Measurements from ENCODE around the gene SHISA9. TPM values are rescaled to one million over a fixed set of nuclear protein-coding genes. Genes with fewer than 3 reads are reported as not detected.

The SHISA9 gene
- total RNA-seq, 3 donors from 2014 or later (not counting 1 experiment from before 2014, with no cell fraction given): 0.05 TPM; not detected in 2

- intact Hi-C loops (cut with micrococcal nuclease): no loop called here
- no peaks in the 10 kb centered on the region for H3K9me3 ChIP-seq (ENCODE audit: control insufficient read depth, insufficient read depth, low read length)
- no peak overlapping the region for H3K27ac ChIP-seq (ENCODE audit: low read length)
- peaks cover 2% of the 10 kb centered on the region for H3K27me3 ChIP-seq (ENCODE audit: control insufficient read depth, insufficient read depth, low read length)
- Mint-ChIP-seq H3K4me3 (no peak overlapping the region), H3K36me3 (no peaks in the 10 kb centered on the region), H3K4me1 (no peaks in the 10 kb centered on the region), H3K27ac (no peak overlapping the region), H3K27me3 (ENCODE audit: low read depth in 2 of 2) (no peaks in the 10 kb centered on the region), H3K9me3 (no peaks in the 10 kb centered on the region)
- H3K4me3 ChIP-seq (ENCODE audit: low read length): no peak overlapping the region
- TF ChIP-seq CTCF (IDR thresholded peaks at IDR 0.05): no peak
- H3K4me1 ChIP-seq (ENCODE audit: control insufficient read depth, insufficient read depth, low read length): no peaks in the 10 kb centered on the region
- 69% methylated on average over 1 of the region's 3 CpGs for WGBS (ENCODE audit: insufficient coverage)
- ATAC-seq (no peak), DNase-seq (no peak)
- H3K36me3 ChIP-seq (ENCODE audit: control insufficient read depth, insufficient read depth, low read length): no peaks in the 10 kb centered on the region
Observed at GRCh38 chr16:12927591-12927990, 26.2 kb downstream of the SHISA9 start.

- DNase-seq: no peak
Observed at GRCh38 chr16:12930881-12931280, 29.5 kb downstream of the SHISA9 start.

GRCh38 chr16:12936391-12936790 lies 35.0 kb downstream of the SHISA9 start:
- no peaks in the 10 kb centered on the region for H3K4me1 Mint-ChIP-seq
- H3K27me3 Mint-ChIP-seq (ENCODE audit: low read depth in 2 of 2): peaks cover 0 to 4% of the 10 kb centered on the region in 2 donors
- H3K36me3 Mint-ChIP-seq: no peaks in the 10 kb centered on the region
- no peak overlapping the region for H3K4me3 Mint-ChIP-seq
- WGBS (ENCODE audit: insufficient coverage): 46% methylated on average over 2 of the region's 2 CpGs
- DNase-seq: no peak
- no peak overlapping the region for H3K4me3 ChIP-seq (ENCODE audit: low read length)
- no peaks in the 10 kb centered on the region for H3K36me3 ChIP-seq (ENCODE audit: control insufficient read depth, insufficient read depth, low read length)
- ATAC-seq: no peak
- no peak overlapping the region for H3K27ac ChIP-seq (ENCODE audit: low read length)
- H3K9me3 Mint-ChIP-seq: peaks cover 0 to 3% of the 10 kb centered on the region in 2 donors
- H3K9me3 ChIP-seq (ENCODE audit: control insufficient read depth, insufficient read depth, low read length): no peaks in the 10 kb centered on the region
- no peaks in the 10 kb centered on the region for H3K27me3 ChIP-seq (ENCODE audit: control insufficient read depth, insufficient read depth, low read length)
- TF ChIP-seq CTCF (IDR thresholded peaks at IDR 0.05): no peak
- no peak overlapping the region for H3K27ac Mint-ChIP-seq
- intact Hi-C loops (cut with micrococcal nuclease): no loop called here
- no peaks in the 10 kb centered on the region for H3K4me1 ChIP-seq (ENCODE audit: control insufficient read depth, insufficient read depth, low read length)

More at GRCh38 chr16:12930881-12931280, 29.5 kb downstream of the SHISA9 start:
- Histone ChIP-seq H3K27ac (ENCODE audit: low read length) (no peak overlapping the region), H3K36me3 (ENCODE audit: control insufficient read depth, insufficient read depth, low read length) (no peaks in the 10 kb centered on the region), H3K4me3 (ENCODE audit: low read length) (no peak overlapping the region), H3K4me1 (ENCODE audit: control insufficient read depth, insufficient read depth, low read length) (no peaks in the 10 kb centered on the region), H3K27me3 (ENCODE audit: control insufficient read depth, insufficient read depth, low read length) (peaks cover 2% of the 10 kb centered on the region), H3K9me3 (ENCODE audit: control insufficient read depth, insufficient read depth, low read length) (no peaks in the 10 kb centered on the region)
- TF ChIP-seq CTCF (IDR thresholded peaks at IDR 0.05): no peak
- intact Hi-C loops (cut with micrococcal nuclease): no loop called here
- WGBS (ENCODE audit: insufficient coverage): 86% methylated on average over 3 of the region's 4 CpGs
- no peak overlapping the region for H3K27ac Mint-ChIP-seq
- H3K27me3 Mint-ChIP-seq (ENCODE audit: low read depth in 2 of 2): peaks cover 0 to 4% of the 10 kb centered on the region in 2 donors
- no peak overlapping the region for H3K4me3 Mint-ChIP-seq
- H3K36me3 Mint-ChIP-seq: no peaks in the 10 kb centered on the region
- no peaks in the 10 kb centered on the region for H3K4me1 Mint-ChIP-seq
- peaks cover 0 to 3% of the 10 kb centered on the region in 2 donors for H3K9me3 Mint-ChIP-seq
- no peak for ATAC-seq

- no peak for ATAC-seq
- H3K9me3 ChIP-seq (ENCODE audit: control insufficient read depth, insufficient read depth, low read length): no peaks in the 10 kb centered on the region
- peaks cover 1 to 15% of the 10 kb centered on the region in 2 donors for H3K27me3 Mint-ChIP-seq (ENCODE audit: low read depth in 2 of 2)
- no peak overlapping the region for H3K27ac ChIP-seq (ENCODE audit: low read length)
- no peaks in the 10 kb centered on the region for H3K36me3 ChIP-seq (ENCODE audit: control insufficient read depth, insufficient read depth, low read length)
- no peak overlapping the region for H3K4me3 ChIP-seq (ENCODE audit: low read length)
- H3K27me3 ChIP-seq (ENCODE audit: control insufficient read depth, insufficient read depth, low read length): no peaks in the 10 kb centered on the region
- 66% methylated on average over 3 of the region's 3 CpGs for WGBS (ENCODE audit: insufficient coverage)
- no peak for TF ChIP-seq CTCF (IDR thresholded peaks at IDR 0.05)
- peaks cover 0 to 7% of the 10 kb centered on the region in 2 donors for H3K9me3 Mint-ChIP-seq
- no peak overlapping the region for H3K4me3 Mint-ChIP-seq
- DNase-seq: no peak
- no peaks in the 10 kb centered on the region for H3K36me3 Mint-ChIP-seq
- no peaks in the 10 kb centered on the region for H3K4me1 Mint-ChIP-seq
- H3K27ac Mint-ChIP-seq: no peak overlapping the region
- no peaks in the 10 kb centered on the region for H3K4me1 ChIP-seq (ENCODE audit: control insufficient read depth, insufficient read depth, low read length)
- intact Hi-C loops (cut with micrococcal nuclease): no loop called here
Observed at GRCh38 chr16:12941896-12942295, 40.5 kb downstream of the SHISA9 start.
